Fibroblast of the aortic adventitia (primary cell): ENCODE data around the gene XYLT1. TPM values are rescaled to one million over a fixed set of nuclear protein-coding genes. Genes with fewer than 3 reads are reported as not detected.
"Not testable (repeated sequence)": the region's sequence is repeated elsewhere in the genome, so short reads cannot be mapped to it uniquely, and the experiment has no call there.

Experiments used
- DNase-seq: peaks from one replicate; pipeline ENCODE4 v3.0.0-alpha.2; 2010; ENCODE audit warnings: low read depth
- H3K4me3 ChIP-seq: 2 replicates; pipeline ENCODE4 v1.5.1; 2011; ENCODE audit warnings: low read depth, mild to moderate bottlenecking, control low read depth, low read length, moderate library complexity
- CTCF ChIP-seq: IDR thresholded peaks from 2 replicates; pipeline ENCODE4 v1.5.1; 2011; ENCODE audit warnings: mild to moderate bottlenecking, low read length, control low read depth, inconsistent platforms; ENCODE audit not compliant: insufficient read depth
- total RNA-seq: library from RNA; depleted of rRNA; stranded (reverse); fragments of >200 nt; gene quantifications from 2 replicates; pipeline ENCODE4 v1.2.3, GENCODE V29; 2012; ENCODE audit warnings: low replicate concordance

XYLT1 gene
- total RNA-seq, 1 donor = 32.7 TPM

- H3K4me3 ChIP-seq = no peak overlapping the region
- DNase-seq = no peak
- no peak for TF ChIP-seq CTCF
Measured at GRCh38 chr16:17335826-17336529, 134.8 kb downstream of the XYLT1 start.

GRCh38 chr16:17335406-17335805, 135.4 kb downstream of the XYLT1 start:
- H3K4me3 ChIP-seq, DNase-seq: not testable (repeated sequence)

GRCh38 chr16:17334096-17334495, 136.7 kb downstream of the XYLT1 start:
- TF ChIP-seq CTCF = no peak
- peak; percentile 89 for DNase-seq

GRCh38 chr16:17333229-17333628, 137.5 kb downstream of the XYLT1 start:
- no peak overlapping the region for H3K4me3 ChIP-seq
- no peak for TF ChIP-seq CTCF
- DNase-seq = no peak

More at GRCh38 chr16:17334096-17334495, 136.7 kb downstream of the XYLT1 start:
- H3K4me3 ChIP-seq = no peak overlapping the region

GRCh38 chr16:17331991-17332390, 138.8 kb downstream of the XYLT1 start:
- DNase-seq = no peak
- TF ChIP-seq CTCF = no peak
- H3K4me3 ChIP-seq = no peak overlapping the region

- TF ChIP-seq CTCF = no peak
- no peak overlapping the region for H3K4me3 ChIP-seq
- peak; percentile 88 for DNase-seq
Measured at GRCh38 chr16:17331071-17331607, 139.6 kb downstream of the XYLT1 start.

- no peak for DNase-seq
- TF ChIP-seq CTCF = no peak
- H3K4me3 ChIP-seq = no peak overlapping the region
Measured at GRCh38 chr16:17330044-17330443, 140.7 kb downstream of the XYLT1 start.
